Esophagus squamous epithelium (tissue), 4 donors: ENCODE results near the gene RABGAP1.

Source experiments
- POLR2A ChIP-seq, 4 donors: fragments of 450-650 bp; IDR thresholded peaks; one replicate each; pipeline ENCODE4 v1.6.1; 2017; ENCODE audit warnings: antibody characterized with exemption in 4 of 4, mild to moderate bottlenecking in 4 of 4, moderate library complexity in 3 of 4
- TF ChIP-seq, protein P1 (sequence below), 6 experiments: fragments of 450-650 bp in 4 of 6; fragments of 200-600 bp in 2 of 6; sonication (generic) in 2 of 6; IDR thresholded peaks; one replicate each; pipeline ENCODE4 v1.5.1; 2016 to 2019; ENCODE audit warnings: antibody characterized with exemption in 6 of 6, mild to moderate bottlenecking in 4 of 6, moderate library complexity in 4 of 6

DNA sequence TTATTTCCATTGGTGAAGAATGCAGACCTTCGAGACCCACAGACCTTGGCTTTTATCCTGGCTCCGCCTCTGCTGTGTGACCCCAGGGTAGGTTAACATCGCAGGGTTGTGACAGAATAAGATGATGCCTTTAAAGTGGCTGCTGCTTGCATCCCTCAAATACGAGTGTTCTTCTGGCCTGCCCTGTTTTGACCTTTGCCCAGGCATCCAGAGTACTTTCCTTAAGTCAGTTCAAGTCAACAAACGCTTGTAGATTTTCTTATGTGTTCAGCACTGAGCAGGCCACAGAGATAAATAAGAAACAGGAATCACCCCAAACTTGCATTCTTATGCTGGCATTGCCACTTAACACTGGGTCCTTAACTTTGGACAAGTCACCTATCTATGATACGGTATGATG is 142.9 kb downstream of the RABGAP1 start:
- TF ChIP-seq, protein P1, sequence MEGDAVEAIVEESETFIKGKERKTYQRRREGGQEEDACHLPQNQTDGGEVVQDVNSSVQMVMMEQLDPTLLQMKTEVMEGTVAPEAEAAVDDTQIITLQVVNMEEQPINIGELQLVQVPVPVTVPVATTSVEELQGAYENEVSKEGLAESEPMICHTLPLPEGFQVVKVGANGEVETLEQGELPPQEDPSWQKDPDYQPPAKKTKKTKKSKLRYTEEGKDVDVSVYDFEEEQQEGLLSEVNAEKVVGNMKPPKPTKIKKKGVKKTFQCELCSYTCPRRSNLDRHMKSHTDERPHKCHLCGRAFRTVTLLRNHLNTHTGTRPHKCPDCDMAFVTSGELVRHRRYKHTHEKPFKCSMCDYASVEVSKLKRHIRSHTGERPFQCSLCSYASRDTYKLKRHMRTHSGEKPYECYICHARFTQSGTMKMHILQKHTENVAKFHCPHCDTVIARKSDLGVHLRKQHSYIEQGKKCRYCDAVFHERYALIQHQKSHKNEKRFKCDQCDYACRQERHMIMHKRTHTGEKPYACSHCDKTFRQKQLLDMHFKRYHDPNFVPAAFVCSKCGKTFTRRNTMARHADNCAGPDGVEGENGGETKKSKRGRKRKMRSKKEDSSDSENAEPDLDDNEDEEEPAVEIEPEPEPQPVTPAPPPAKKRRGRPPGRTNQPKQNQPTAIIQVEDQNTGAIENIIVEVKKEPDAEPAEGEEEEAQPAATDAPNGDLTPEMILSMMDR (IDR thresholded peaks at IDR 0.05) = no peak
- no peak for TF ChIP-seq POLR2A (IDR thresholded peaks at IDR 0.05)
